Measurements from ENCODE around the gene CFAP45. TPM values are rescaled to one million over a fixed set of nuclear protein-coding genes. Genes with fewer than 3 reads are reported as not detected.

The CFAP45 gene
- polyA plus RNA-seq, 1 of the 3 experiments (the other 2 are of a cell fraction): 0.74 TPM

DNA sequence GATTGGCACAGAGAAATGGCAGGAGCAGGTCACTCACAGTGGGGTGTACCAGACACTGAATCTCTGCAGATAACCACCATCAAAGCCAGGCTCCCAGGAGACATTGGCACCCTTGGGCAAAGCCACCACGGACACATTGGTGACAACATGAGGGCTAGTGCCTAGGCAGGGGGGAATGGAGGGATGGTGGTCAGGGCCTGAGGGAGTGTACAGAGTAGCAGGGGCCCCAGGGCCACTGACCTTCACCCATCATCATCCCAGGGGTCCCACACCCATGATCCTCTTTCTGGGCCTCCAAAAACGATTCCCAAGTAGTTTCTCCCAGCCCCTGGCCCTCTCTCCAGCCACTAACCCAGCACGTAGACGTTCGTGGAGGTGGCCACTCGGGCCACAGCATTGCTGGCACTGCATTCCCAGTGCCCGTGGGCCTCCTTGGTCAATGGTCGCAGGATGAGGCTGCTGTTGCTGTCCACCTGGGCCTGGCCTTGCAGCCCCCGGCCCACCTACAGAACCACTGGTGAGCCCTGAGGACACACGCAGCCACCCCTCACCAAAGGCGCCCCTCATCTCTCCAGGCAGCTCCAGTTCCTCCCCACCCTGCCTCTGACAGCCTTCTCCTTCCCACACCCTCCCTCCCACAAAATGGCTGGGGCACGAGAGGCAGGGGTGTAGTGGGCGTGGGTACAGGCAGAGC, 31.3 kb upstream of the CFAP45 start:
- no peak overlapping the region for H3K4me2 ChIP-seq
- no peak overlapping the region for H3K27ac ChIP-seq (ENCODE audit: low read depth in 2 of 2, low read length in 1 of 2)
- H3K79me2 ChIP-seq (ENCODE audit: insufficient read depth): peaks cover under 1% of the 10 kb centered on the region; the same call in 1 of the 2 replicates
- H3K27me3 ChIP-seq (ENCODE audit: insufficient read depth): no peaks in the 10 kb centered on the region
- H3F3A ChIP-seq (replicated peaks; ENCODE audit: insufficient read depth): no peaks in the 10 kb centered on the region
- H4K20me1 ChIP-seq (ENCODE audit: insufficient read depth): no peaks in the 10 kb centered on the region
- no peak for DNase-seq
- WGBS (ENCODE audit: low lambda C conversion rate): 87% methylated on average over 5 of the region's 13 CpGs
- TF ChIP-seq, protein P1, sequence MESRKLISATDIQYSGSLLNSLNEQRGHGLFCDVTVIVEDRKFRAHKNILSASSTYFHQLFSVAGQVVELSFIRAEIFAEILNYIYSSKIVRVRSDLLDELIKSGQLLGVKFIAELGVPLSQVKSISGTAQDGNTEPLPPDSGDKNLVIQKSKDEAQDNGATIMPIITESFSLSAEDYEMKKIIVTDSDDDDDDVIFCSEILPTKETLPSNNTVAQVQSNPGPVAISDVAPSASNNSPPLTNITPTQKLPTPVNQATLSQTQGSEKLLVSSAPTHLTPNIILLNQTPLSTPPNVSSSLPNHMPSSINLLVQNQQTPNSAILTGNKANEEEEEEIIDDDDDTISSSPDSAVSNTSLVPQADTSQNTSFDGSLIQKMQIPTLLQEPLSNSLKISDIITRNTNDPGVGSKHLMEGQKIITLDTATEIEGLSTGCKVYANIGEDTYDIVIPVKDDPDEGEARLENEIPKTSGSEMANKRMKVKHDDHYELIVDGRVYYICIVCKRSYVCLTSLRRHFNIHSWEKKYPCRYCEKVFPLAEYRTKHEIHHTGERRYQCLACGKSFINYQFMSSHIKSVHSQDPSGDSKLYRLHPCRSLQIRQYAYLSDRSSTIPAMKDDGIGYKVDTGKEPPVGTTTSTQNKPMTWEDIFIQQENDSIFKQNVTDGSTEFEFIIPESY (IDR thresholded peaks at IDR 0.05; ENCODE audit: borderline replicate concordance, low read depth): no peak
- TF ChIP-seq USF1 (IDR thresholded peaks at IDR 0.05; ENCODE audit: borderline replicate concordance, low read depth) (no peak), USF2 (IDR thresholded peaks at IDR 0.05; ENCODE audit: borderline replicate concordance, low read depth, low read length) (no peak), EZH2phosphoT487 (IDR thresholded peaks at IDR 0.05; ENCODE audit: borderline replicate concordance, low read depth) (no peak)
- H3K9ac ChIP-seq: no peak overlapping the region
- ChIA-PET POLR2A (no interaction called here), CTCF (interaction anchor here (1.0 to 22.3 kb wide), 3 partner anchors 43 to 151 kb away, joined by 3 to 460 read pairs (median 3); partner anchors contain the start of gene DUSP23)
- H3K36me3 ChIP-seq (replicated peaks in 1 of 2; ENCODE audit: control insufficient read depth in 1 of 2, insufficient read depth in 2 of 2, low read length in 1 of 2): no peaks in the 10 kb centered on the region
- no peaks in the 10 kb centered on the region for H3K9me2 ChIP-seq
- no peak overlapping the region for H3K4me3 ChIP-seq (ENCODE audit: low read depth in 2 of 2, low read length in 1 of 2)
- no peak overlapping the region for H2AFZ ChIP-seq (ENCODE audit: low read depth)
- peaks cover 0 to 1% of the 10 kb centered on the region in 2 experiments; a peak in 1 of 4 replicates for H3K4me1 ChIP-seq (ENCODE audit: control insufficient read depth in 1 of 2, insufficient read depth in 2 of 2, low read depth in 1 of 2, low read length in 1 of 2)
- H3K9me3 ChIP-seq: no peaks in the 10 kb centered on the region

DNA sequence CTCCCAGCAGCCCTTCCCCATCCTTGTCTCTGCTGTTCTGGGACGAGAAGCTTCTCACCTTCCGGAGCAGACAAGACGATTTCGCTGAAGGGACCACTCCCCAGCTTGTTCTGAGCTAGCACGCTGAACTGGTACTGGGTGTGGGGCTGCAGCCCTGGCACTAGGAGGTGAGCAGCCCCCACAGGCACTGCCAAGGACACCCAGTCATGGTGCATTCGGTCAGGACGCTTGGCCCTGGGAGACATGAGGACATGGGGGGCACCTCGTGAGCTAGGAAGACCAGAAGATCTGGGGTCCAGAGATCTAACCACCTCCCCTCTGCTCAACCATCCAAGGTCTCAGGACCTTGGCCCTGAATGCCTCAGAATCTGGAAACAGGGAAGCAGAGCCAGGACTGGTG, 30.7 kb upstream of the CFAP45 start:
- Histone ChIP-seq H3F3A (replicated peaks; ENCODE audit: insufficient read depth) (no peaks in the 10 kb centered on the region), H3K9me2 (no peaks in the 10 kb centered on the region), H3K27ac (ENCODE audit: low read depth in 2 of 2, low read length in 1 of 2) (no peak overlapping the region), H4K20me1 (ENCODE audit: insufficient read depth) (no peaks in the 10 kb centered on the region), H3K9ac (no peak overlapping the region), H3K27me3 (ENCODE audit: insufficient read depth) (no peaks in the 10 kb centered on the region), H3K4me1 (ENCODE audit: control insufficient read depth in 1 of 2, insufficient read depth in 2 of 2, low read depth in 1 of 2, low read length in 1 of 2) (peaks cover 0 to 7% of the 10 kb centered on the region in 2 experiments; a peak in 1 of 4 replicates), H2AFZ (ENCODE audit: low read depth) (no peak overlapping the region), H3K4me2 (no peak overlapping the region), H3K9me3 (no peaks in the 10 kb centered on the region), H3K36me3 (replicated peaks in 1 of 2; ENCODE audit: control insufficient read depth in 1 of 2, insufficient read depth in 2 of 2, low read length in 1 of 2) (no peaks in the 10 kb centered on the region), H3K79me2 (ENCODE audit: insufficient read depth) (peaks cover 7% of the 10 kb centered on the region; the same call in 1 of the 2 replicates), H3K4me3 (ENCODE audit: low read depth in 2 of 2, low read length in 1 of 2) (no peak overlapping the region)
- CTCF ChIA-PET: interaction anchor here (1.1 to 22.3 kb wide), 3 partner anchors 75 to 150 kb away, joined by 3 to 460 read pairs (median 4); partner anchors contain the start of gene DUSP23
- TF ChIP-seq SMC3 (IDR thresholded peaks at IDR 0.05; ENCODE audit: low read depth, low read length) (no peak), YY1 (IDR thresholded peaks at IDR 0.05; ENCODE audit: low read depth) (no peak), NFIC (IDR thresholded peaks at IDR 0.05; ENCODE audit: borderline replicate concordance) (no peak), RCOR1 (IDR thresholded peaks at IDR 0.05; ENCODE audit: low read length) (no peak), REST (IDR thresholded peaks at IDR 0.05; ENCODE audit: low read depth, low read length) (no peak), EP300 (IDR thresholded peaks at IDR 0.05; ENCODE audit: borderline replicate concordance in 1 of 2, low read depth in 1 of 2, low read length in 1 of 2) (no peak), USF1 (IDR thresholded peaks at IDR 0.05; ENCODE audit: borderline replicate concordance, low read depth) (no peak), RXRA (IDR thresholded peaks at IDR 0.05; ENCODE audit: borderline replicate concordance, low read depth) (no peak), POLR2AphosphoS5 (IDR thresholded peaks at IDR 0.05; ENCODE audit: low read depth, low read length) (no peak)
- TF ChIP-seq, protein P2, sequence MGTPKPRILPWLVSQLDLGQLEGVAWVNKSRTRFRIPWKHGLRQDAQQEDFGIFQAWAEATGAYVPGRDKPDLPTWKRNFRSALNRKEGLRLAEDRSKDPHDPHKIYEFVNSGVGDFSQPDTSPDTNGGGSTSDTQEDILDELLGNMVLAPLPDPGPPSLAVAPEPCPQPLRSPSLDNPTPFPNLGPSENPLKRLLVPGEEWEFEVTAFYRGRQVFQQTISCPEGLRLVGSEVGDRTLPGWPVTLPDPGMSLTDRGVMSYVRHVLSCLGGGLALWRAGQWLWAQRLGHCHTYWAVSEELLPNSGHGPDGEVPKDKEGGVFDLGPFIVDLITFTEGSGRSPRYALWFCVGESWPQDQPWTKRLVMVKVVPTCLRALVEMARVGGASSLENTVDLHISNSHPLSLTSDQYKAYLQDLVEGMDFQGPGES (IDR thresholded peaks at IDR 0.05; ENCODE audit: low read depth, low read length): no peak
- WGBS (ENCODE audit: low lambda C conversion rate): 92% methylated on average over 6 of the region's 8 CpGs
- POLR2A ChIA-PET: no interaction called here
- no peak for DNase-seq

All from SK-N-SH (cell line).